ENCODE data around the gene GCGR. TPM values are rescaled to one million over a fixed set of nuclear protein-coding genes. Genes with fewer than 3 reads are reported as not detected.

Gene GCGR
- total RNA-seq, 2 experiments from 2014 or later: not detected

GRCh38 chr17:81824595-81824994 is 20.6 kb downstream of the GCGR start:
- Histone ChIP-seq H3K4me2 (ENCODE audit: low read length) (no peak overlapping the region), H3K9me2 (ENCODE audit: insufficient read depth, low read length) (no peaks in the 10 kb centered on the region), H3K79me2 (ENCODE audit: insufficient read depth, low read depth, low read length) (no peaks in the 10 kb centered on the region), H4K20me1 (ENCODE audit: insufficient read depth, low read length) (no peaks in the 10 kb centered on the region), H3K36me3 (ENCODE audit: insufficient read depth, low read length) (peaks cover 5% of the 10 kb centered on the region; the same call in 1 of the 2 replicates), H3K4me1 (ENCODE audit: insufficient read depth, low read length, poor library complexity, severe bottlenecking) (no peaks in the 10 kb centered on the region), H3K4me3 (ENCODE audit: low read depth, low read length, poor library complexity, severe bottlenecking) (no peak overlapping the region), H2AFZ (ENCODE audit: low read length) (no peak overlapping the region), H3K27ac (ENCODE audit: low read depth, low read length, poor library complexity, severe bottlenecking) (no peak overlapping the region), H3K9me3 (ENCODE audit: low read length) (no peaks in the 10 kb centered on the region)
- no peak for DNase-seq (ENCODE audit: low spot score)
- ChIA-PET POLR2A (interaction anchor here (0.7 kb wide), 1 partner anchor 34 kb away, joined by 3 read pairs; no protein-coding TSS in a partner anchor), CTCF (ENCODE audit: unreplicated experiment) (no interaction called here)
- TF ChIP-seq CTCF (conservative IDR thresholded peaks at IDR 0.05; ENCODE audit: low read length) (no peak), EZH2phosphoT487 (IDR thresholded peaks at IDR 0.05; ENCODE audit: borderline replicate concordance, low read depth, low read length) (no peak)
- intact Hi-C loops (cut with micrococcal nuclease; ENCODE audit: unreplicated experiment): no loop called here
- no TSS peak for BruUV-seq (replicated peaks)

DNA sequence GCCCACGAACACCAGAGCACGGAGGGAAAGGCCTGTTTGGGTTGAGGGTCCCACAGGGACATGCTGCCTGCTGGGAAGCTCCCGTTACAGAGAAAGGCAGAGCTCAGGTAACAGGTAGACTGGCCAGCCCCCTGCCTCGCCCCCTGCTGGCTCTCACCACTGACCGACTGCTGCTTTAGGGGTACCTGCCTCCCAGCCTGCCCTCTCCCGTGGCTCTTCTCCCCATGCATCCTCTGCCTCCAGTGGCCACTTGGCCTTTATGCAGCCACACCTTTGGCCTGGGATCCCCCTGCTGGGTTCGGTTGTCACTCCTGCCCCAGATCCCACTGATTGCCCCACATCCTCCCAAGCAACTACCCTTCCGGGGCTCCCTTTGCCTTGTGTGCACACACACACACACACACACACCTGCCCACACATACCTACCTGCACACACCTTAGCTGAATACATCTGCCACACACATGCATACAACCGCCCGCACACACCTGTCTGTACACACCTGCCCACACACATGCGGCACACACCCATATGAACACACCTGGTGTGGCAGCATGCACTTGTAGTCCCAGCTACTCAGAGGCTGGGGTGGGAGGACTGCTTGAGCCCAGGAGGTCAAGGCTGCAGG is 22.0 kb downstream of the GCGR start:
- Histone ChIP-seq H4K20me1 (ENCODE audit: insufficient read depth, low read length) (no peaks in the 10 kb centered on the region), H3K9me3 (ENCODE audit: low read length) (no peaks in the 10 kb centered on the region), H3K36me3 (ENCODE audit: insufficient read depth, low read length) (peaks cover 5% of the 10 kb centered on the region; the same call in 1 of the 2 replicates), H3K9me2 (ENCODE audit: insufficient read depth, low read length) (no peaks in the 10 kb centered on the region), H3K4me2 (ENCODE audit: low read length) (no peak overlapping the region), H3K4me3 (ENCODE audit: low read depth, low read length, poor library complexity, severe bottlenecking) (no peak overlapping the region), H3K4me1 (ENCODE audit: insufficient read depth, low read length, poor library complexity, severe bottlenecking) (no peaks in the 10 kb centered on the region), H3K27ac (ENCODE audit: low read depth, low read length, poor library complexity, severe bottlenecking) (no peak overlapping the region), H3K79me2 (ENCODE audit: insufficient read depth, low read depth, low read length) (peaks cover 4% of the 10 kb centered on the region; the same call in 1 of the 2 replicates), H2AFZ (ENCODE audit: low read length) (no peak overlapping the region)
- ChIA-PET CTCF (ENCODE audit: unreplicated experiment) (no interaction called here), POLR2A (interaction anchor here (0.7 to 0.9 kb wide), 2 partner anchors 48 to 251 kb away, joined by 3 read pairs; no protein-coding TSS in a partner anchor)
- intact Hi-C loops (cut with micrococcal nuclease; ENCODE audit: unreplicated experiment): no loop called here
- no peak for DNase-seq (ENCODE audit: low spot score)
- BruUV-seq (replicated peaks): no TSS peak
- peak; percentile 37; the same call in 1 of the 2 replicates for TF ChIP-seq CTCF (conservative IDR thresholded peaks at IDR 0.05; ENCODE audit: low read length)
- no peak for TF ChIP-seq EZH2phosphoT487 (IDR thresholded peaks at IDR 0.05; ENCODE audit: borderline replicate concordance, low read depth, low read length)

GRCh38 chr17:81828656-81829055 is 24.7 kb downstream of the GCGR start:
- TF ChIP-seq CTCF (conservative IDR thresholded peaks at IDR 0.05; ENCODE audit: low read length) (no peak), EZH2phosphoT487 (IDR thresholded peaks at IDR 0.05; ENCODE audit: borderline replicate concordance, low read depth, low read length) (no peak)
- Histone ChIP-seq H3K4me1 (ENCODE audit: insufficient read depth, low read length, poor library complexity, severe bottlenecking) (peaks cover 16% of the 10 kb centered on the region), H3K9me2 (ENCODE audit: insufficient read depth, low read length) (no peaks in the 10 kb centered on the region), H3K9me3 (ENCODE audit: low read length) (no peaks in the 10 kb centered on the region), H3K4me3 (ENCODE audit: low read depth, low read length, poor library complexity, severe bottlenecking) (no peak overlapping the region), H2AFZ (ENCODE audit: low read length) (no peak overlapping the region), H3K4me2 (ENCODE audit: low read length) (no peak overlapping the region), H3K27ac (ENCODE audit: low read depth, low read length, poor library complexity, severe bottlenecking) (no peak overlapping the region), H3K36me3 (ENCODE audit: insufficient read depth, low read length) (no peaks in the 10 kb centered on the region; the same call in 1 of the 2 replicates), H4K20me1 (ENCODE audit: insufficient read depth, low read length) (no peaks in the 10 kb centered on the region), H3K79me2 (ENCODE audit: insufficient read depth, low read depth, low read length) (peaks cover 24% of the 10 kb centered on the region; the same call in 1 of the 2 replicates)
- CTCF ChIA-PET (ENCODE audit: unreplicated experiment): no interaction called here
- BruUV-seq (replicated peaks): no TSS peak
- intact Hi-C loops (cut with micrococcal nuclease; ENCODE audit: unreplicated experiment): no loop called here
- POLR2A ChIA-PET: no interaction called here
- DNase-seq (ENCODE audit: low spot score): no peak

All from OCI-LY7 (cell line).